HG03457 (cell line): ENCODE measurements around the gene AZU1.
"Not testable (repeated sequence)": the region's sequence is repeated elsewhere in the genome, so short reads cannot be mapped to it uniquely, and the experiment has no call there.

Source experiments
- ATAC-seq: cut with Tn5 transposase; IDR thresholded peaks from one replicate; pipeline ENCODE4 v1.9.1; 2021; ENCODE audit warnings: moderate number of reproducible peaks; ENCODE audit not compliant: unreplicated experiment

The AZU1 gene

DNA sequence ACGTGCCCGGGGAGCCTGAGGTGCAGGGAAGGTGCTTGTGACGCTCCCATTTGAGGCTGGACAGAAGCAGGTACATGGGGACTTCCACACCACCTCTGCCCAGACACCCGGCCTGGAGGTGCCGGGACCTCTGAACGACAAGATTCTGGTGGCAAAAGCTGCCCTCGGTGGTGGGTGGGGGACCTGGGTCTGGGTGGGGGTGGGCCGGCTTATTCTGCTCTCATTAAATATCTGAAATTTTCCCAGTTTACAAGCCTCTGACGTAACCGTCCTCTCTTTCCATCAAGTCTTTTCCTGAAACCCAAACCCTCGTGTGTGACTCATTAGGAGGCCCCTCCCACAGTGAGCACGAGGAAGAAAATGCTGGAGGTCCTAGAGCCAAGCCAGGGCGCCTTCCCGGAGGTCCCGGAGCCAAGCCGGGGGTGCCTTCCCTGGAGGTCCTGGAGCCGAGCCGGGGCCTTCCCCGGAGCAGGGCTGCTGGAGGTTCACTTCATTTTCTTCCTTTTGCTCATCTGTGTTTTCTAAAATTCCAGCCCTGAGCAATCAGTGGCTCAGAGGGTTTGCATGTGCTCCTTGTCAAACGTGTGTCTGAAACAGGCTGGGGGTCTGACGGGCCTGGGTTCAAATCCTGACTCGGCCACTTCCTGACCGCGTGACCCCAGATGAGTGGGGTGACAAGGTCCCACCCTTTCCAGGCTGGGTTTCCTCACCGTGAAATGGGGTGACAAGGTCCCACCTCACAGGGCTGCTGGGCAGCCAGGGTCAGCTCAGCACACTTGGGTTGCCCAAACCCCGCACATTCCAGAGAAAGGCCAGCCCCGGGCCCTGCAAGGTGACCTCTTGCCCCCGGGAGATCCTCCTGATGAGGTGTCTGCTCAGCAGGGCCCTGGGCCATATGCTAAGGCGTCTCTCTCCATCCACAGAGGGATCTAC, 41.9 kb downstream of the AZU1 start:
- no peak for ATAC-seq

DNA sequence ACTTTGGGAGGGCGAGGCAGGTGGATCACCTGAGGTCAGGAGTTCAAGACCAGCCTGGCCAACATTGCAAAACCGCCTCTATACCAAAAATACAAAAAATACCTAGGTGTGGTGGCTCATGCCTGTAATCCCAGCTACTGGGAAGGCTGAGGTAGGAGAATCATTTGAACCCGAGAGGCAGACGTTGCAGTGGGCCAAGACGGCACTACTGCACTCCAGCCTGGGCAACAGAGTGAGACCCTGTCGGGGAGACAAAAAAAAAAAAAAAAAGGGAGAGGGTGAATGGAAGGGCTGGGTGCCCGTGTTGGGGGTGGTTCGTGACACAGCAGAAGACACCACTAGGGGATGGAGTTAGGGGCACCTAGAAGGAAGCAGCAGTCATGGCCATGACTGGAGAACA, 42.7 kb downstream of the AZU1 start:
- no peak for ATAC-seq

DNA sequence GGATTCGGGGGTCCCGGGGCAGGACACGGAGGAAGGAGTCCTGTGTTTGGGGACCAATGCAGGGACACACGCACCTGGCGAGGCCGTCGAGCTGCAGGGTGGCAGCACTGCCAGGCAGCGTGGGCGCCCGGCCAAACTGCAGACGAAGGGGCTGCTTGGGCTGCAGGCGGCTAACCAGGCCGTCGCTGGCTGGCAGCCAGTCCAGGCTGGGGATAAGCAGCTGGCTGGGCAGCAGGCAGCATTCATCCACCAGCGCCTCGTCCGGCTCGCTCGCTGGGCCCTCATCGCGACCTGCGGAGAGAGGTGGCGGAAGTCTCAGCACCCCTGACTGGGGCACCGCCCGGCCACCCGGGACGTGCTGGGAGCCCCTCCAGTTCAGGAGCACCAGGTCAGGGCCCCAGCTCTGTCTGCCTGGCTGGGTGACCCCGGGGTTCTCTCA, 43.3 kb downstream of the AZU1 start:
- no peak for ATAC-seq

DNA sequence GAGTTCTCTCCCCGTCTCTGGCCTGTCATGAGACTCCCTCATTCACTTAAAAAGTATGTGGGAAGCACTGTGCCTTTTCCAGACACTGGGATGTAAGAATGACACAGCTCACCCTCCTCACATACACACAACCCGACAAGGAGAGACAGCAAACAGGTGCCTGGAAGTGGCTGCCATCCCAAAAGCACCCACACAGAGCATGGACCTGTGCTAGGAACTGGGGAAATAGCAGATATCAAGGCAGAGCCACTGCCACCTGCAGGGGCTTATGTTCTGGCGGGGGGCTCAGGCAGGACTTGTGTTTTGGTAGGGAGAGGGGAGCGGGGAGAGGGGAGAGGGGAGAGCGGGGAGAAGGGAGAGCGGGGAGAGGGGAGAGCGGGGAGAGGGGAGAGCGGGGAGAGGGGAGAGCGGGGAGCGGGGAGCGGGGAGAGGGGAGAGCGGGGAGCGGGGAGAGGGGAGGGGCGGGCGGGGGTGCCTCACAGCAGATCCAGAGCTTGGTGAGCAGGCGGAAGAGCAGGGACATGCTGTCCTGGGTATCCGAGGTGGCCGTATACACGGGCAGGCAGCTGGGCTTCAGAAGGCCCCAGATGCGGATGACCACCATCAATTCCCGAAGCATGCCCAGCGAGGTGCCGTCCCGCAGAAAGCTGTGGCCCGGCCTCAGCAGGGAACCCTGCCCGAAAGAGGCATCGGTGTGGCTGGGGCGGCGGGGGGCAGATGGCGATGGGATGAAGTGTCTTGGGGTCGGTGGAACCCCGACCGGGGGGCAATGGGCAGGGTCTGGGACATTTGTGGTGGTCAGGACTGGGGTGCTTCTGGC, 44.0 kb downstream of the AZU1 start:
- no peak for ATAC-seq

DNA sequence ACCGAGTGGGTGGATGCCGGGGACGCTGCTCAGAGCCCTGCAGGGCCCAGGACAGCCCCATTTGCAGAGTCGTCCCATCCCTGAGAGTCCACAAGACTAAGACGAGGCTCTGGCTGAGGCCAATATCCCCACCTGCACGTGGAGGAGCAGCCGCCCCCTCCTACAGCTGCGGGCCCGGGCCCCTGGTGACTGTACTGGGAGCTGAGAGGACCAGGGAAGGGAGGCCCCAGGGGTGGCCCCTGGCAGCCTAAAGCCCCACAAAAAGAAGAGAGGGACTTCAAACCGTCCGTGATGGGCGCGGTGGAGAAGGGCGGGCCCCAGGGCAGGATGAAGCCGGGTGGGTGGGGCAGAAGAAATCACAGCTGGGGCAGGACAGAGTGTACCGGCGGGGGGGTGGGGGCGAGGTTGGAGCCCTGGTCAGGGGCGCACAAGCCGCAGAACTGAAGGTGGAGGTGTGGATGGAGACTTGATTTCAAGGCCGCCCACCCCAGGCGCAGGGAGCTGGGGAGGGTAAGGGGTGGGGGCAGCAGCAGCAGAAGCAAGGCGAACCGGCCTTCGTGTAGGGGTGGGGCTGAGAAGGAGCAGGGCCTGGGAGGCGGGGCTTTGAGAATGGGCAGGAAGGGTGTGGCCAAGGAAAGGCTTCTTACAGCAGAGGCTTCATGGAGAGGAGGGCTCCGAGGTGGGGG, 44.8 kb downstream of the AZU1 start:
- no peak for ATAC-seq

DNA sequence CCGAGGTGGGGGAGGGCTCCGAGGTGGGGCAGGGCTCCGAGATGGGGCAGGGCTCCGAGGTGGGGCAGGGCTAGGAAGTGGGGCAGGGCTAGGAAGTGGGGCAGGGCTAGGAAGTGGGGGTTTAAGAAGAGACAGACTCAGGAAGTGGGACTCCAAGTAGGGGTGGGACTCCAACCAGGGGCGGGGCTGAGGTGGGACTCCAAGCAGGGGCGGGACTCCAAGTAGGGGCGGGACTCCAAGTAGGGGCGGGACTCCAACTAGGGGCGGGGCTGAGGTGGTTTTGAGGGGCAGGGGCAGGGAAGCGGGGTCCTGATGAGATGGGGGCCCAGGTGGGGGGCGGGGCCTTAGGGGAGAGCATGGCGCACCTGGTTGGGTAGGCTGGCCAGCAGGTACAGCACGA, 45.4 kb downstream of the AZU1 start:
- no peak for ATAC-seq

DNA sequence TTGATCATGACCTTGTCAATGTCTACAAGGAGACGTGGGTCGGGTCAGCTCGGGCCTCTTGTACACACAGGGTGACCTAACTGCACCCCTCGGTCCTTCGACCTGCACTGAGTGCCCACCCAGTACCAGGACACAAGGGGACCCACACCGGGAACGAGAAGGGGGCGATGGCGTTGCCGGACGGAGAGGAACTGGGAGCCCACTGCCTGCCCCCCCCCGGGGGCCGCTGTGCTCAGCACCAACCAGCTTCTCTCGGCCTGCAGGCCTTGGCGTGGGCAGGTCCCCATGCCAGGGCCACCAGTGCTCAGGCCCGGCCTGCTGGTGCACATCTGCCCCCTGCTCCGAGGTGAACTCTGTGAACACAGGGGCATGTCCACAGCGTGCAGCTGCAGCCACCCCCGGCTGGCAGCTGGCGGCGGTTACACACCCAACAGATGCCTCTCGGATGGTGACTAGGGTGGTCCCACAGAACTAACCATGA, 46.0 kb downstream of the AZU1 start:
- ATAC-seq: no peak

DNA sequence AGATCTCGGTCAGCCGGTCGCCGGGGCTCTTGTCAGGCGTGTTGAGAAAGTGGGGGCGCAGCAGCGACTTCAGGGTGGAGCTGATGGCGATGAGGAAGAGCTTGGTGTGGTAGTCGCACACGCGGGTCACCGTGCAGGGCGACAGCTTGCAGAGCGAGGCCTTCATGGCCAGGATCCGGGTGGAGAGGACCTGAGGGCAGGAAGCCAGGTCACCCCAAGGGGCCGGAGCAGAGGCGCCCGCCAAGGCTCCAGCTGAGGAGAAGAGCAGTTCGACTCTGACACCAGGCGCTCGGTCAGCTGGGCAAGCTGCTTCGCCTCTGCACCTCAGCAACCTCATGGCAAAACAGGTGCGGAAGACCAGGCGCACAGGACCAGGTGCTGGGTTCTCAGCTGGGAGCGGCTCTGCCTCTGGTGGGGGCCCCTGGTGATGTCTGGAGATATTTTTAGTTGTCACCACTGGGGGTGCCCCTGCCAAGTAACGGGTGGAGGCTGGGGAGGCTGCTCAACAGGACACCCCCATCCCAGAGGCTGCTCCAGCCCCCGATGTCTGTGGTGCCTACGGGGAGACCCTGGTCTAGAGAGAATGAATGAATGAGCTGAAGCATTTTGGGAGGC, 47.7 kb downstream of the AZU1 start:
- ATAC-seq: no peak

DNA sequence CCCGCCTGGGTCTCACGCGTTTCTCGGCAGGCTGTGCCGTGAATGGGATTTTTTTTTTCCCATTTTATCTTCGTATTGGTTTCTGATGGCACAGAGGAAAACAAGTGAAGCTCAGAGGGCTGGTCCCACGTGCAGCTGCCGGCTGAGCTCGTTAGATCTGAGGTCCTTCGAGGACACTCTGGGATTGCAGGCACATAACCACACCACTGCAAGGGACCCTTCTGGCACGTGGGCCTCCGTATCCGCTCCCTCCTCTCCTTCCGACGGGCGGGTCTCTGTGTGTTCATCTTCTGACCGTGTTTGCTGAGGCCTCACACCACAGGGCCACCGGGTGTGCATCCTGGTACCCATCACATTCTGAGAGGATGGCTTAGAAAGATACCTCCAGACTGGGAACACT, 48.5 kb downstream of the AZU1 start:
- ATAC-seq: no peak

DNA sequence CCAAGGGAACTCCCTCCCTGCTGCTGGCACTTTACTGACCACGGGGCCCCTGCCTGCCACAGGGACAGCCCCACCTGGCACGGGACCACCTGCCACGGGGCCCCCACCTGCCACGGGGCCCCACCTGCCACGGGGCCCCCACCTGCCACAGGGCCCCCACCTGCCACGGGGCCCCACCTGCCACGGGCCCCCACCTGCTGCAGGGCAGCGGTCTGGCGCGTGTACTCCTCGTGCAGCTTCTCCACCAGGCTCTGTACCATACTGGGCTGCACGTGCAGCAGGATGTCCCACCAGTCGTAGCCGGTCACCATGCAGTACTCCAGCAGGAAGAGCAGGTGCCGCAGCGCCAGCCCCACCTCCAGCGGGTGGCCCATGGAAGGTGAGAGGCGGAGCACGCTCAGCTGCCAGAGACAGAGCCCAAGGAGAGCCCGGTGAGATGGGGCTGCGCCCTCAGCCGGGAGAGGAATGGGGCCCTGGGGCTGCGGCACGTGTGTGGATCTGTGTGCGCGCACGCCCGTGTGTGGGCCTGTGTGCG, 49.2 kb downstream of the AZU1 start:
- no peak for ATAC-seq

DNA sequence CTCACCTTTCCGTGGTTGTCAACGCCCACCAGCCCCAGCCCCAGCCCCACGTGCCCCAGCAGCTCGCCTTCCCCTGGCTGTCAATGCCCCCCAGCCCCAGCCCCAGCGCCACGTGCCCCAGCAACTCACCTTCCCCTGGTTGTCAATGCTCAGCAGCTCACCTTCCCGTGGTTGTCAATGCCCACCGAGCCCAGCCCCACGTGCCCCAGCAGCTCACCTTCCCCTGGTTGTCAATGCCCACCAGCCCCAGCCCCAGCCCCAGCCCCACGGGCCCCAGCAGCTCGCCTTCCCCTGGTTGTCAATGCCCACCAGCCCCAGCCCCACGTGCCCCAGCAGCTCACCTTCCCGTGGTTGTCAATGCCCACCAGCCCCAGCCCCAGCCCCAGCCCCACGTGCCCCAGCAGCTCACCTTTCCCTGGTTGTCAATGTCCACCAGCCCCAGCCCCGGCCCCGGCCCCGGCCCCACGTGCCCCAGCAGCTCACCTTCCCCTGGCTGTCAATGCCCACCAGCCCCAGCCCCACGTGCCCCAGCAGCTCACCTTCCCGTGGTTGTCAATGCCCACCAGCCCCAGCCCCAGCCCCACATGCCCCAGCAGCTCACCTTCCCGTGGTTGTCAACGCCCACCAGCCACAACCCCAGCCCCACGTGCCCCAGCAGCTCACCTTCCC, 50.5 kb downstream of the AZU1 start:
- not testable (repeated sequence) for ATAC-seq

DNA sequence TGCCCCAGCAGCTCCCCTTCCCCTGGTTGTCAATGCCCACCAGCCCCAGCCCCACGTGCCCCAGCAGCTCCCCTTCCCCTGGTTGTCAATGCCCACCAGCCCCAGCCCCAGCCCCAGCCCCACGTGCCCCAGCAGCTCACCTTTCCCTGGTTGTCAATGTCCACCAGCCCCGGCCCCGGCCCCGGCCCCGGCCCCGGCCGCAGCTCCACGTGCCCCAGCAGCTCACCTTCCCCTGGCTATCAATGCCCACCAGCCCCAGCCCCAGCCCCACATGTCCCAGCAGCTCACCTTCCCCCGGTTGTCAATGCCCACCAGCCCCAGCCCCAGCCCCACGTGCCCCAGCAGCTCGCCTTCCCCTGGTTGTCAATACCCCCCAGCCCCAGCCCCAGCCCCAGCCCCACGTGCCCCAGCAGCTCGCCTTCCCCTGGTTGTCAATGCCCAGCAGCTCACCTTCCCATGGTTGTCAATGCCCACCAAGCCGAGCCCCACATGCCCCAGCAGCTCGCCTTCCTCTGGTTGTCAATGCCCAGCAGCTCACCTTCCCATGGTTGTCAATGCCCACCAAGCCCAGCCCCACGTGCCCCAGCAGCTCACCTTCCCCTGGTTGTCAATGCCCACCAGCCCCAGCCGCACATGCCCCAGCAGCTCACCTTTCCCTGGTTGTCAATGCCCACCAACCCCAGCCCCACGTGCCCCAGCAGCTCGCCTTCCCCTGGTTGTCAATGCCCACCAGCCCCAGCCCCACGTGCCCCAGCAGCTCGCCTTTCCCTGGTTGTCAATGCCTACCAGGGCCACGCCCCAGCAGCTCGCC, 51.3 kb downstream of the AZU1 start:
- ATAC-seq: not testable (repeated sequence)

DNA sequence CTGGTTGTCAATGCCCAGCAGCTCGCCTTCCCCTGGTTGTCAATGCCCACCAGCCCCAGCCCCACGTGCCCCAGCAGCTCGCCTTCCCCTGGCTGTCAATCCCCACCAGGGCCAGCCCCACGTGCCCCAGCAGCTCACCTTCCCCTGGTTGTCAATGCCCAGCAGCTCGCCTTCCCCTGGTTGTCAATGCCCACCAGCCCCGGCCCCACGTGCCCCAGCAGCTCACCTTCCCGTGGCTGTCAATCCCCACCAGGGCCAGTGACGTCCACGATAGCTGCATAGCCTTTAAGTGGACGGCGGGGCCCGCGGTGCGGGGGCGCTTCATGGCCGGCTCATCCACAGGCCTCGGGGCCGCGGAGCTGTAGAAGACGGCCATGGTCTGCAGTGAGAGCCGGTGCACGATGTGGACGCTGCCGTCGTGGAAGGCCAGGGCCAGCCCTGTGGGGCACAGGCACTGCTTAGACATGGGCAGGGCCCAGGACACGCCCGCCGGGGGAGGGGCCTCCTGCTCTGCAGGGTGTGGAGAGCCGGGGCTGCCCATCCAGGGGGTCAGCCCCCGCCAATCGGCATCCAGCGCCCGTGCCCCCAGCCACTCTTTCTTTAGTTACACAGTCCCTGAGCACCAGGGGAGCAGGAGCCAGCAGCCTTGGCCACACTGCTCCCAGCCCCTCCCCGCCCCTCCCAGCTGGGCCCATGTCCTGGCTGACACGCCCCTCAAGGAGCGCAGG, 52.2 kb downstream of the AZU1 start:
- no peak for ATAC-seq
